H9 (cell line): Measurements from ENCODE around the gene RBMS3. TPM values are rescaled to one million over a fixed set of nuclear protein-coding genes. Genes with fewer than 3 reads are reported as not detected.

Source experiments
- DNase-seq: peaks from one replicate; pipeline ENCODE4 v3.0.0-alpha.2; 2017
- H2AFZ ChIP-seq: one replicate; pipeline ENCODE4 v1.6.1; 2013; ENCODE audit warnings: mild to moderate bottlenecking, low read length, control low read depth, moderate library complexity
- H2AK5ac ChIP-seq: 2 replicates; pipeline ENCODE4 v1.6.1; 2013; ENCODE audit warnings: low read length, control low read depth, mixed read lengths; ENCODE audit not compliant: insufficient read length
- H2BK120ac ChIP-seq: one replicate; pipeline ENCODE4 v1.6.1; 2013; ENCODE audit warnings: low read depth, mild to moderate bottlenecking, low read length, control low read depth, inconsistent platforms; ENCODE audit not compliant: poor library complexity, severe bottlenecking
- H2BK12ac ChIP-seq: 2 replicates; pipeline ENCODE4 v1.6.1; 2013; ENCODE audit warnings: low read length, control low read depth, mixed read lengths, low read depth; ENCODE audit not compliant: insufficient read length
- H2BK15ac ChIP-seq: 2 replicates; pipeline ENCODE4 v1.6.1; 2013; ENCODE audit warnings: low read depth, low read length, control low read depth
- H2BK20ac ChIP-seq: one replicate; pipeline ENCODE4 v1.6.1; 2013; ENCODE audit warnings: low read depth, mild to moderate bottlenecking, low read length, control low read depth, inconsistent platforms; ENCODE audit not compliant: poor library complexity, severe bottlenecking
- H2BK5ac ChIP-seq: 2 replicates; pipeline ENCODE4 v1.6.1; 2013; ENCODE audit warnings: low read length, control low read depth, mixed read lengths; ENCODE audit not compliant: insufficient read length
- H3K14ac ChIP-seq: 2 replicates; pipeline ENCODE4 v1.6.1; 2013; ENCODE audit warnings: low read length, control low read depth; ENCODE audit not compliant: insufficient read depth
- H3K18ac ChIP-seq: 2 replicates; pipeline ENCODE4 v1.6.1; 2013; ENCODE audit warnings: low read depth, mild to moderate bottlenecking, mixed read lengths, low read length, control low read depth; ENCODE audit not compliant: insufficient read length
- H3K23ac ChIP-seq: 2 replicates; pipeline ENCODE4 v1.6.1; 2013; ENCODE audit warnings: low read length, control low read depth, mixed read lengths, low read depth; ENCODE audit not compliant: insufficient read length
- H3K23me2 ChIP-seq: 2 replicates; pipeline ENCODE4 v1.6.1; 2013; ENCODE audit warnings: low read depth, mild to moderate bottlenecking, mixed read lengths, low read length, control low read depth; ENCODE audit not compliant: insufficient read length, poor library complexity, severe bottlenecking
- H3K27ac ChIP-seq: 2 replicates; pipeline ENCODE4 v1.5.1; 2013; ENCODE audit warnings: low read length, control low read depth, mixed read lengths, low read depth; ENCODE audit not compliant: insufficient read length
- H3K27me3 ChIP-seq: 2 replicates; pipeline ENCODE4 v1.6.1; 2013; ENCODE audit warnings: low read length, control low read depth, inconsistent platforms; ENCODE audit not compliant: insufficient read depth
- H3K4ac ChIP-seq: 2 replicates; pipeline ENCODE4 v1.6.1; 2013; ENCODE audit warnings: low read depth, mild to moderate bottlenecking, control low read depth, inconsistent platforms, low read length, moderate library complexity
- H3K4me1 ChIP-seq: 2 replicates; pipeline ENCODE4 v1.6.1; 2013; ENCODE audit warnings: low read length, control low read depth, inconsistent platforms; ENCODE audit not compliant: insufficient read depth
- H3K4me2 ChIP-seq: 2 replicates; pipeline ENCODE4 v1.6.1; 2013; ENCODE audit warnings: low read length, control low read depth, mixed read lengths; ENCODE audit not compliant: insufficient read length, insufficient read depth
- H3K56ac ChIP-seq: 2 replicates; pipeline ENCODE4 v1.6.1; 2013; ENCODE audit warnings: low read depth, mild to moderate bottlenecking, mixed read lengths, low read length, control low read depth; ENCODE audit not compliant: insufficient read length
- H3K79me1 ChIP-seq: 2 replicates; pipeline ENCODE4 v1.6.1; 2013; ENCODE audit warnings: low read depth, mild to moderate bottlenecking, moderate library complexity, low read length, control low read depth, inconsistent platforms; ENCODE audit not compliant: insufficient read depth, poor library complexity, severe bottlenecking
- H3K79me2 ChIP-seq: 2 replicates; pipeline ENCODE4 v1.6.1; 2013; ENCODE audit warnings: low read length, control low read depth, inconsistent platforms; ENCODE audit not compliant: insufficient read depth
- H3K9ac ChIP-seq: 2 replicates; pipeline ENCODE4 v1.6.1; 2013; ENCODE audit warnings: low read length, control low read depth, mixed read lengths; ENCODE audit not compliant: insufficient read length; ENCODE audit errors: extremely low read depth
- H3K9me3 ChIP-seq: one replicate; pipeline ENCODE4 v1.6.1; 2013; ENCODE audit warnings: low read depth, low read length, inconsistent platforms; ENCODE audit not compliant: control insufficient read depth
- H3T11ph ChIP-seq: one replicate; pipeline ENCODE4 v1.6.1; 2013; ENCODE audit warnings: mild to moderate bottlenecking, low read length, control low read depth, inconsistent platforms
- H4K20me1 ChIP-seq: one replicate; pipeline ENCODE4 v1.6.1; 2013; ENCODE audit not compliant: control insufficient read depth, insufficient read length, insufficient read depth
- H4K5ac ChIP-seq: 2 replicates; pipeline ENCODE4 v1.6.1; 2013; ENCODE audit warnings: low read depth, mild to moderate bottlenecking, mixed read lengths, low read length, control low read depth; ENCODE audit not compliant: insufficient read length
- H4K8ac ChIP-seq: replicated peaks from 2 replicates; pipeline ENCODE4 v1.6.1; 2013; ENCODE audit warnings: low read length, control low read depth, mixed read lengths, low read depth; ENCODE audit not compliant: insufficient read length
- H4K91ac ChIP-seq: 2 replicates; pipeline ENCODE4 v1.6.1; 2013; ENCODE audit warnings: low read depth, mild to moderate bottlenecking, moderate library complexity, mixed read lengths, low read length, control low read depth; ENCODE audit not compliant: insufficient read length
- H3K27ac Mint-ChIP-seq, 3 experiments: 2 replicates in 2 of 3; 3 replicates in 1 of 3; pipeline ENCODE4 v1.8.0; 2020 to 2021; ENCODE audit warnings: mixed read lengths in 3 of 3, mild to moderate bottlenecking in 1 of 3, moderate library complexity in 1 of 3
- H3K27me3 Mint-ChIP-seq: 2 replicates; pipeline ENCODE4 v1.8.0; 2021; ENCODE audit warnings: low read depth, mild to moderate bottlenecking, moderate library complexity, mixed read lengths
- H3K36me3 Mint-ChIP-seq, 3 experiments: 2 replicates in 2 of 3; 3 replicates in 1 of 3; pipeline ENCODE4 v1.8.0; 2020 to 2021; ENCODE audit warnings: low read depth in 3 of 3, mixed read lengths in 3 of 3; ENCODE audit not compliant: insufficient read depth in 1 of 3
- H3K4me1 Mint-ChIP-seq, 2 experiments: 2 replicates each; pipeline ENCODE4 v1.8.0; 2020; ENCODE audit warnings: mixed read lengths in 2 of 2
- H3K4me3 Mint-ChIP-seq, 2 experiments: 2 replicates in 1 of 2; 3 replicates in 1 of 2; pipeline ENCODE4 v1.8.0; 2020 to 2021; ENCODE audit warnings: mild to moderate bottlenecking in 2 of 2, mixed read lengths in 2 of 2, moderate library complexity in 1 of 2
- H3K9me3 Mint-ChIP-seq, 2 experiments: 2 replicates in 1 of 2; 3 replicates in 1 of 2; pipeline ENCODE4 v1.8.0; 2020; ENCODE audit warnings: mild to moderate bottlenecking in 2 of 2, mixed read lengths in 2 of 2, moderate library complexity in 1 of 2
- CTCF ChIP-seq: fragments of 200-600 bp; sonication (generic); conservative IDR thresholded peaks from 3 replicates; pipeline ENCODE4 v1.8.0; 2021; ENCODE audit warnings: antibody characterized with exemption, mild to moderate bottlenecking
- WGBS: extraction: QIAGEN DNeasy Blood & Tissue Kit; methylation state at CpG from one replicate; pipeline ENCODE4 v1.1.7; 2013; ENCODE audit warnings: missing lambda C conversion rate, low lambda C conversion rate, mixed read lengths; ENCODE audit not compliant: insufficient read length; ENCODE audit errors: extremely low coverage; 5-methylcytosine and 5-hydroxymethylcytosine counted together
- total RNA-seq: library from RNA; stranded (reverse); gene quantifications from 2 replicates; pipeline ENCODE4 v1.2.1, GENCODE V29; 2021

The RBMS3 gene
- total RNA-seq, 1 experiment from 2014 or later = 8.1 TPM

- H4K20me1 ChIP-seq = no peaks in the 10 kb centered on the region
- H3K9ac ChIP-seq = no peak overlapping the region
- H4K5ac ChIP-seq = no peak overlapping the region
- H3K4me1 ChIP-seq = no peaks in the 10 kb centered on the region
- H3K9me3 ChIP-seq = no peaks in the 10 kb centered on the region
- H2BK20ac ChIP-seq = no peak overlapping the region
- no peak overlapping the region for H2AFZ ChIP-seq
- H2AK5ac ChIP-seq = no peak overlapping the region
- no peak overlapping the region for H4K8ac ChIP-seq
- Mint-ChIP-seq H3K36me3 (no peaks in the 10 kb centered on the region), H3K27ac (no peak overlapping the region), H3K27me3 (no peaks in the 10 kb centered on the region), H3K4me3 (no peak overlapping the region), H3K9me3 (no peaks in the 10 kb centered on the region; a peak in 1 of 5 replicates), H3K4me1 (no peaks in the 10 kb centered on the region)
- H3K27me3 ChIP-seq = no peaks in the 10 kb centered on the region
- no peak overlapping the region for H2BK5ac ChIP-seq
- DNase-seq = no peak
- H3K4ac ChIP-seq = no peak overlapping the region
- H3K56ac ChIP-seq = no peak overlapping the region
- H2BK15ac ChIP-seq = no peak overlapping the region
- no peaks in the 10 kb centered on the region for H3K79me2 ChIP-seq
- TF ChIP-seq CTCF = no peak
- no peak overlapping the region for H4K91ac ChIP-seq
- no peak overlapping the region for H2BK120ac ChIP-seq
- WGBS = no CpG with 5 or more reads among the region's 2 CpGs
- H3K18ac ChIP-seq = no peak overlapping the region
- no peak overlapping the region for H3K14ac ChIP-seq
- H3K27ac ChIP-seq = no peak overlapping the region
- no peak overlapping the region for H2BK12ac ChIP-seq
- no peak overlapping the region for H3T11ph ChIP-seq
- H3K23me2 ChIP-seq = no peaks in the 10 kb centered on the region
- no peak overlapping the region for H3K4me2 ChIP-seq
- no peaks in the 10 kb centered on the region for H3K79me1 ChIP-seq
- H3K23ac ChIP-seq = no peak overlapping the region
Measured at GRCh38 chr3:29899021-29899420, 618.1 kb downstream of the RBMS3 start.
